ENCODE data around the gene RAD18. TPM values are rescaled to one million over a fixed set of nuclear protein-coding genes. Genes with fewer than 3 reads are reported as not detected.

The RAD18 gene
- polyA plus RNA-seq, 1 donor from 2014 or later = 4.7 TPM

- Histone ChIP-seq H3K36me3 (ENCODE audit: insufficient read depth, low read length) (no peaks in the 10 kb centered on the region), H3K27me3 (ENCODE audit: insufficient read depth, low read depth, low read length) (no peaks in the 10 kb centered on the region), H2AFZ (ENCODE audit: low read depth, low read length) (no peak overlapping the region), H3K9me3 (ENCODE audit: low read length) (no peaks in the 10 kb centered on the region), H4K20me1 (ENCODE audit: insufficient read depth) (no peaks in the 10 kb centered on the region), H3K79me2 (replicated peaks; ENCODE audit: insufficient read depth, low read length) (no peaks in the 10 kb centered on the region), H3K4me2 (ENCODE audit: low read length) (no peak overlapping the region), H3K4me3 (ENCODE audit: low read length) (no peak overlapping the region), H3K9me2 (ENCODE audit: insufficient read depth, low read length) (no peaks in the 10 kb centered on the region), H3F3A (ENCODE audit: insufficient read depth, low read length, poor library complexity, severe bottlenecking) (no peaks in the 10 kb centered on the region), H3K27ac (ENCODE audit: low read length) (no peak overlapping the region), H3K9ac (ENCODE audit: low read length) (no peak overlapping the region)
- TF ChIP-seq SMC3 (conservative IDR thresholded peaks at IDR 0.05; ENCODE audit: poor library complexity) = no peak
- TF ChIP-seq CTCF (IDR thresholded peaks at IDR 0.05; ENCODE audit: poor library complexity, severe bottlenecking) = no peak
- TF ChIP-seq EP300 (conservative IDR thresholded peaks at IDR 0.05; ENCODE audit: poor library complexity, severe bottlenecking) = no peak
- no peak for TF ChIP-seq POLR2AphosphoS5 (IDR thresholded peaks at IDR 0.05)
- TF ChIP-seq EZH2 (IDR thresholded peaks at IDR 0.05; ENCODE audit: borderline replicate concordance, insufficient read depth, low read length, poor library complexity, severe bottlenecking) = no peak
- no peak for TF ChIP-seq TAF1 (IDR thresholded peaks at IDR 0.05; ENCODE audit: low read depth)
- TF ChIP-seq, protein P1, sequence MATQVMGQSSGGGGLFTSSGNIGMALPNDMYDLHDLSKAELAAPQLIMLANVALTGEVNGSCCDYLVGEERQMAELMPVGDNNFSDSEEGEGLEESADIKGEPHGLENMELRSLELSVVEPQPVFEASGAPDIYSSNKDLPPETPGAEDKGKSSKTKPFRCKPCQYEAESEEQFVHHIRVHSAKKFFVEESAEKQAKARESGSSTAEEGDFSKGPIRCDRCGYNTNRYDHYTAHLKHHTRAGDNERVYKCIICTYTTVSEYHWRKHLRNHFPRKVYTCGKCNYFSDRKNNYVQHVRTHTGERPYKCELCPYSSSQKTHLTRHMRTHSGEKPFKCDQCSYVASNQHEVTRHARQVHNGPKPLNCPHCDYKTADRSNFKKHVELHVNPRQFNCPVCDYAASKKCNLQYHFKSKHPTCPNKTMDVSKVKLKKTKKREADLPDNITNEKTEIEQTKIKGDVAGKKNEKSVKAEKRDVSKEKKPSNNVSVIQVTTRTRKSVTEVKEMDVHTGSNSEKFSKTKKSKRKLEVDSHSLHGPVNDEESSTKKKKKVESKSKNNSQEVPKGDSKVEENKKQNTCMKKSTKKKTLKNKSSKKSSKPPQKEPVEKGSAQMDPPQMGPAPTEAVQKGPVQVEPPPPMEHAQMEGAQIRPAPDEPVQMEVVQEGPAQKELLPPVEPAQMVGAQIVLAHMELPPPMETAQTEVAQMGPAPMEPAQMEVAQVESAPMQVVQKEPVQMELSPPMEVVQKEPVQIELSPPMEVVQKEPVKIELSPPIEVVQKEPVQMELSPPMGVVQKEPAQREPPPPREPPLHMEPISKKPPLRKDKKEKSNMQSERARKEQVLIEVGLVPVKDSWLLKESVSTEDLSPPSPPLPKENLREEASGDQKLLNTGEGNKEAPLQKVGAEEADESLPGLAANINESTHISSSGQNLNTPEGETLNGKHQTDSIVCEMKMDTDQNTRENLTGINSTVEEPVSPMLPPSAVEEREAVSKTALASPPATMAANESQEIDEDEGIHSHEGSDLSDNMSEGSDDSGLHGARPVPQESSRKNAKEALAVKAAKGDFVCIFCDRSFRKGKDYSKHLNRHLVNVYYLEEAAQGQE (IDR thresholded peaks at IDR 0.05; ENCODE audit: borderline replicate concordance) = no peak
- TF ChIP-seq MXI1 (conservative IDR thresholded peaks at IDR 0.05; ENCODE audit: poor library complexity, severe bottlenecking) = no peak
- TF ChIP-seq RAD21 (conservative IDR thresholded peaks at IDR 0.05) = no peak
Measured at GRCh38 chr3:8853081-8853480, 110.2 kb downstream of the RAD18 start.

DNA sequence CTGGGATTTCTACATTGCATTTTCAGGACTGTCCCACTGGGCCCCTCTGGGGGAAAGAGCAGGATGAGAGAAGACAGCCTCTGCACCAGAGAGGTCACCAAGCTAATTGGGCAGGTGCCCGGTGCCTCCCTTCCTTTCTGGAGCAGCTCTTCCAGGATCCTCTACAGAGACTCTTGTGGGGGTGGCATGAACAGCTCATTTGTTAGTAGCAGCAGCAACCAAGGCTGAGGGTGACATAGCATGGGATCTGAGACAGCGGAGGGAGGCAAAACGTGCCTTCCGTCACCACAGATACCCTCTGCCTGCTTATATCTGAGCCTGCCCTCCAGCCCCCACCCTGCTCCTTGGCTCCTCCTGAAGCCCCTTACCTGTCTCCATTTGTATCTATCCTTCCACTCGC lies 110.8 kb downstream of the RAD18 start:
- no peak overlapping the region for H3K4me2 ChIP-seq (ENCODE audit: low read length)
- no peaks in the 10 kb centered on the region for H4K20me1 ChIP-seq (ENCODE audit: insufficient read depth)
- H3K9me3 ChIP-seq (ENCODE audit: low read length) = no peaks in the 10 kb centered on the region
- H3K36me3 ChIP-seq (ENCODE audit: insufficient read depth, low read length) = no peaks in the 10 kb centered on the region
- H3K79me2 ChIP-seq (replicated peaks; ENCODE audit: insufficient read depth, low read length) = no peaks in the 10 kb centered on the region
- no peak overlapping the region for H3K9ac ChIP-seq (ENCODE audit: low read length)
- no peak overlapping the region for H2AFZ ChIP-seq (ENCODE audit: low read depth, low read length)
- no peaks in the 10 kb centered on the region for H3K9me2 ChIP-seq (ENCODE audit: insufficient read depth, low read length)
- H3K27me3 ChIP-seq (ENCODE audit: insufficient read depth, low read depth, low read length) = no peaks in the 10 kb centered on the region
- no peak overlapping the region for H3K27ac ChIP-seq (ENCODE audit: low read length)
- TF ChIP-seq RAD21 (conservative IDR thresholded peaks at IDR 0.05) (no peak), EP300 (conservative IDR thresholded peaks at IDR 0.05; ENCODE audit: poor library complexity, severe bottlenecking) (no peak), MXI1 (conservative IDR thresholded peaks at IDR 0.05; ENCODE audit: poor library complexity, severe bottlenecking) (no peak), CTCF (IDR thresholded peaks at IDR 0.05; ENCODE audit: poor library complexity, severe bottlenecking) (no peak), POLR2AphosphoS5 (IDR thresholded peaks at IDR 0.05) (no peak), SMC3 (conservative IDR thresholded peaks at IDR 0.05; ENCODE audit: poor library complexity) (no peak), TAF1 (IDR thresholded peaks at IDR 0.05; ENCODE audit: low read depth) (no peak), EZH2 (IDR thresholded peaks at IDR 0.05; ENCODE audit: borderline replicate concordance, insufficient read depth, low read length, poor library complexity, severe bottlenecking) (no peak)
- TF ChIP-seq, protein P1 (IDR thresholded peaks at IDR 0.05; ENCODE audit: borderline replicate concordance) = no peak
- no peaks in the 10 kb centered on the region for H3F3A ChIP-seq (ENCODE audit: insufficient read depth, low read length, poor library complexity, severe bottlenecking)
- no peak overlapping the region for H3K4me3 ChIP-seq (ENCODE audit: low read length)
